Measurements from ENCODE around the gene STPG1.

STPG1 gene

DNA sequence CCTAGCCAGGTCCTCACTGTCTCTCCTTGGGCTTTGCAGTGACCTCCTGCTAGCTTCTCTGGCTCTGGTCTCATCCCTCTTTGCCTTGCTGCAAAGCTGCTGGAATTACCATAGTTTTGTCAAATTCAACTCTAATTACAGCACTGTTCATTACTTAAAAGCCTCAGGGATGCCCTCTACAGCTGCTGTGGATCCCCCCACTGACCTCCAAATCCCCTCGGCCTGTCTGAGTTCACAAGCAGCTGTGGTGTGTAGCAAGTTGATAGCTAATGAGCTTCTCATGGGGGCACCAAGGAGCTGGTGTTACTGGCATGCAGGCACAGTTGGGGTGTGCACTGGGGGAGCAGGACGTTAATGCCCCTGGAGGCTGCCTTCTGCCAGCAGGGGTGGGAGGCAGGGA is 26.9 kb upstream of the STPG1 start:
- TF ChIP-seq, protein P1, sequence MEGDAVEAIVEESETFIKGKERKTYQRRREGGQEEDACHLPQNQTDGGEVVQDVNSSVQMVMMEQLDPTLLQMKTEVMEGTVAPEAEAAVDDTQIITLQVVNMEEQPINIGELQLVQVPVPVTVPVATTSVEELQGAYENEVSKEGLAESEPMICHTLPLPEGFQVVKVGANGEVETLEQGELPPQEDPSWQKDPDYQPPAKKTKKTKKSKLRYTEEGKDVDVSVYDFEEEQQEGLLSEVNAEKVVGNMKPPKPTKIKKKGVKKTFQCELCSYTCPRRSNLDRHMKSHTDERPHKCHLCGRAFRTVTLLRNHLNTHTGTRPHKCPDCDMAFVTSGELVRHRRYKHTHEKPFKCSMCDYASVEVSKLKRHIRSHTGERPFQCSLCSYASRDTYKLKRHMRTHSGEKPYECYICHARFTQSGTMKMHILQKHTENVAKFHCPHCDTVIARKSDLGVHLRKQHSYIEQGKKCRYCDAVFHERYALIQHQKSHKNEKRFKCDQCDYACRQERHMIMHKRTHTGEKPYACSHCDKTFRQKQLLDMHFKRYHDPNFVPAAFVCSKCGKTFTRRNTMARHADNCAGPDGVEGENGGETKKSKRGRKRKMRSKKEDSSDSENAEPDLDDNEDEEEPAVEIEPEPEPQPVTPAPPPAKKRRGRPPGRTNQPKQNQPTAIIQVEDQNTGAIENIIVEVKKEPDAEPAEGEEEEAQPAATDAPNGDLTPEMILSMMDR (IDR thresholded peaks at IDR 0.05; ENCODE audit: borderline replicate concordance, extremely low read depth, low read length, poor library complexity, severe bottlenecking): no peak
- no peak for TF ChIP-seq EZH2 (IDR thresholded peaks at IDR 0.05; ENCODE audit: borderline replicate concordance, low read depth, low read length, severe bottlenecking)

DNA sequence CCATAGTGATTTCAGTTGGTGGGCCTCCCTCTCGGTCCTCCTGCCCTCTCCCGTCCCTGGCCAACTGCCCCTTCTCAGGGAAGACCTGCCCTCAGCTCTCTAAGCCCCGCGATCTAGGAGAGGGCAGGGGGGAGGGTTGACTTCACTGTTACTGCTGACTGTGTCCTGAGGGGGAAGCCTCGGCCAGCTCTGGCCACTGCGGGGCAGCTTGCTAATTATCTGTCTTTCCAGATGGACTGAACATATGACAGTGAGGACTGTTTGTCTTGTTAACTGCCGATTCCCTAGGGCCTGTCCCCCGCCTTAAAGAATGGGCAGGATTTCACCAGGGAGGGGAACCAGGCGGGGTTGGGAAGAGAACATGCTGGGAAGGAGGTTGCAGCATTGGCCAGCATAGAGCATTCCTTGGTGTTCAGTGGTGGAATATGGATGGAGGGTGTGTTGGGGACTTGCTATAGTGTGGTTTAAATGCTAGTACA is 24.9 kb upstream of the STPG1 start:
- no peaks in the 10 kb centered on the region; the same call in 1 of the 2 replicates for H3K36me3 ChIP-seq (ENCODE audit: insufficient read depth, low read length)
- no peak overlapping the region for H3K4me3 ChIP-seq (ENCODE audit: low read depth in 1 of 2, low read length in 2 of 2)
- H2AFZ ChIP-seq (ENCODE audit: low read depth, low read length): no peak overlapping the region
- no peaks in the 10 kb centered on the region for H3K9me3 ChIP-seq (ENCODE audit: insufficient read depth, low read length, severe bottlenecking)
- H3K27ac ChIP-seq (ENCODE audit: low read length): no peak overlapping the region
- no peak overlapping the region for H3K9ac ChIP-seq (ENCODE audit: low read depth, low read length)
- ATAC-seq (ENCODE audit: insufficient read depth, low read depth): no peak
- H3K4me2 ChIP-seq (ENCODE audit: insufficient read depth, low read length): no peak overlapping the region
- H3K27me3 ChIP-seq (ENCODE audit: insufficient read depth, low read length, poor library complexity): no peaks in the 10 kb centered on the region
- H4K20me1 ChIP-seq (ENCODE audit: insufficient read depth, low read length): no peaks in the 10 kb centered on the region; the same call in 1 of the 2 replicates
- no peak for DNase-seq
- no peaks in the 10 kb centered on the region for H3K79me2 ChIP-seq (ENCODE audit: insufficient read depth, low read length)
- TF ChIP-seq, protein P1 (IDR thresholded peaks at IDR 0.05; ENCODE audit: borderline replicate concordance, extremely low read depth, low read length, poor library complexity, severe bottlenecking): no peak
- TF ChIP-seq EZH2 (IDR thresholded peaks at IDR 0.05; ENCODE audit: borderline replicate concordance, low read depth, low read length, severe bottlenecking): no peak
- no peaks in the 10 kb centered on the region for H3K4me1 ChIP-seq (ENCODE audit: insufficient read depth, low read length)

More for the DNA sequence above, 26.9 kb upstream of the STPG1 start:
- Histone ChIP-seq H3K9me3 (ENCODE audit: insufficient read depth, low read length, severe bottlenecking) (no peaks in the 10 kb centered on the region), H3K4me3 (ENCODE audit: low read depth in 1 of 2, low read length in 2 of 2) (no peak overlapping the region), H3K9ac (ENCODE audit: low read depth, low read length) (no peak overlapping the region), H3K4me2 (ENCODE audit: insufficient read depth, low read length) (no peak overlapping the region), H3K27me3 (ENCODE audit: insufficient read depth, low read length, poor library complexity) (no peaks in the 10 kb centered on the region), H3K36me3 (ENCODE audit: insufficient read depth, low read length) (peaks cover 4% of the 10 kb centered on the region; the same call in 1 of the 2 replicates), H3K27ac (ENCODE audit: low read length) (no peak overlapping the region), H2AFZ (ENCODE audit: low read depth, low read length) (no peak overlapping the region), H4K20me1 (ENCODE audit: insufficient read depth, low read length) (no peaks in the 10 kb centered on the region; the same call in 1 of the 2 replicates), H3K4me1 (ENCODE audit: insufficient read depth, low read length) (no peaks in the 10 kb centered on the region), H3K79me2 (ENCODE audit: insufficient read depth, low read length) (no peaks in the 10 kb centered on the region)
- DNase-seq (no peak), ATAC-seq (ENCODE audit: insufficient read depth, low read depth) (no peak)

DNA sequence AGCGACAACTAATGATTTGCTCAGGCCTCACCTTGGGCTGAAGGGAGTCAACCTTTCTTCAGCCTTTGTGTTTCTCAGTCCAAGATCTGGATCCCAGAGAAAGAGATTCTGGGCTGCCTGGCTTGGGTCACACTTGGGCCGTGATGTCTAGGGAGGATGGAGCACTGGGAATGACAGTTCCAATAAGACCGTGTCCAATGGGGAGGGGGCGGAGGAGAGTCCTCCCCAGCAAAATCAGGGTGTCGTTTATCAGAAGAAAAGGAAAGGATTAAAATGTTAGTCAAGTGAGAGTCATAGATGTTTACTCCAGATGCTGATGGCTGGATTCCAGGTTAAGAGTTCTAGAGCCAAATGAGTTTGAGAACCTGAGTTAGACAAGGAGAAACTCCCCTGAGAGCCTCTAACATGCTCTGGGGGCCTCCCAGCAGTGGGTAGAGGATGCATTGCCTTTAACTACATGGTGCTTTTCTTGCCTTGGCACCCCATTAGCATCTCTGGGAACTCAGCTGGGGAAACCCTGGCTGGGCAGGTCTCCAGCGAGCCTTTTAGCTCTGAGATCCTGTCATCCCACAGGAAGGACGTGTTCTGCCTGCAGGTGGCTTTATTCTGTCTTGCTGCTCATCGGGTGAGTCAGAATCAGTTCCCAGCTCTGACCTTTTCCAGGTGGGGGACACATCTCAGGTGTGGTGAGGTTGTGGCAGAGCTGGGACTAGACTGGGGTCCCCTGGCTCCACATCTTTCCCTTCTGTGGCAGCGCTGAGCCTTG is 24.2 kb upstream of the STPG1 start:
- ATAC-seq (ENCODE audit: insufficient read depth, low read depth) (no peak), DNase-seq (no peak)
- H4K20me1 ChIP-seq (ENCODE audit: insufficient read depth, low read length): no peaks in the 10 kb centered on the region; the same call in 1 of the 2 replicates
- H3K9me3 ChIP-seq (ENCODE audit: insufficient read depth, low read length, severe bottlenecking): no peaks in the 10 kb centered on the region
- no peaks in the 10 kb centered on the region for H3K27me3 ChIP-seq (ENCODE audit: insufficient read depth, low read length, poor library complexity)
- no peak overlapping the region for H3K27ac ChIP-seq (ENCODE audit: low read length)
- no peak overlapping the region for H2AFZ ChIP-seq (ENCODE audit: low read depth, low read length)
- H3K4me2 ChIP-seq (ENCODE audit: insufficient read depth, low read length): no peak overlapping the region
- peaks cover 4% of the 10 kb centered on the region; the same call in 1 of the 2 replicates for H3K36me3 ChIP-seq (ENCODE audit: insufficient read depth, low read length)
- no peak overlapping the region for H3K4me3 ChIP-seq (ENCODE audit: low read depth in 1 of 2, low read length in 2 of 2)
- no peak overlapping the region for H3K9ac ChIP-seq (ENCODE audit: low read depth, low read length)
- H3K79me2 ChIP-seq (ENCODE audit: insufficient read depth, low read length): no peaks in the 10 kb centered on the region
- no peak for TF ChIP-seq EZH2 (IDR thresholded peaks at IDR 0.05; ENCODE audit: borderline replicate concordance, low read depth, low read length, severe bottlenecking)
- TF ChIP-seq, protein P1 (IDR thresholded peaks at IDR 0.05; ENCODE audit: borderline replicate concordance, extremely low read depth, low read length, poor library complexity, severe bottlenecking): no peak
- H3K4me1 ChIP-seq (ENCODE audit: insufficient read depth, low read length): no peaks in the 10 kb centered on the region
